RWPE2 (cell line): Measurements from ENCODE around the gene ACTG2.

Source experiments
- ATAC-seq: fragments of 200-7000 bp; cut with Tn5 transposase; 3 replicates; pipeline ENCODE4 v1.9.1; 2021; ENCODE audit warnings: low read depth
- DNase-seq: peaks from one replicate; pipeline ENCODE4 v3.0.0-alpha.2; 2020; ENCODE audit warnings: low spot score
- H3K27ac ChIP-seq: fragments of 450-650 bp; 2 replicates; pipeline ENCODE4 v1.5.1; 2017; ENCODE audit warnings: mild to moderate bottlenecking; ENCODE audit not compliant: poor library complexity, severe bottlenecking
- H3K27me3 ChIP-seq: fragments of 250-450 bp; sonication (Bioruptor Pico); 2 replicates; pipeline ENCODE4 v1.5.1; 2021; ENCODE audit warnings: mild to moderate bottlenecking, moderate library complexity; ENCODE audit not compliant: insufficient read depth, poor library complexity, severe bottlenecking
- H3K36me3 ChIP-seq: fragments of 250-450 bp; sonication (Bioruptor Pico); 2 replicates; pipeline ENCODE4 v1.5.1; 2020; ENCODE audit warnings: low read depth, mild to moderate bottlenecking, moderate library complexity
- H3K4me1 ChIP-seq: fragments of 250-450 bp; sonication (Bioruptor Pico); 2 replicates; pipeline ENCODE4 v1.5.1; 2021; ENCODE audit warnings: mild to moderate bottlenecking, moderate library complexity; ENCODE audit not compliant: insufficient read depth, poor library complexity, severe bottlenecking
- H3K4me3 ChIP-seq: fragments of 250-450 bp; sonication (Bioruptor Pico); 2 replicates; pipeline ENCODE4 v1.5.1; 2021; ENCODE audit warnings: mild to moderate bottlenecking, moderate library complexity; ENCODE audit not compliant: severe bottlenecking
- H3K9me3 ChIP-seq: fragments of 250-450 bp; sonication (Bioruptor Pico); 2 replicates; pipeline ENCODE4 v1.5.1; 2021; ENCODE audit warnings: mild to moderate bottlenecking, moderate library complexity; ENCODE audit not compliant: severe bottlenecking
- CTCF ChIP-seq: fragments of 450-650 bp; IDR thresholded peaks from one replicate; pipeline ENCODE4 v1.5.1; 2017; ENCODE audit warnings: mild to moderate bottlenecking, moderate library complexity; ENCODE audit not compliant: poor library complexity, severe bottlenecking

The ACTG2 gene

DNA sequence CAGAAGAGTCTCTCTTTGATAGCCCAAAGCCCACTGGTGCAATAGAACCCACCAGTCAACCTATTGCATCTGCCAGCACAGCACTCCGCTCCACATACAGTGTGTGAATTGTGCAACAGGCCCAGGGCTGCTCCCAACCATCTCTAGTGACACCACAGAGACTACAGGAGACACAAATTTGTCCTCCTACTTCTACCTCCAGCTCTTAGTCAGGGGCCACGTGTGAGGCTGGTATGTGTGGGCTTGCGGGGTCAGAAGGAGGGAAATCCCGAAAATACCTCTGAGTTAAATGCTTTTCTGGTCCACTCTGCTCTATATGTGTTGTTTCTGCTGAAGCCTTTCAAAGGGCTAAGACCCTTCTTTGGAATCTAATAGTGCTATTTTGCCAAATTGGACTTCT, 51.9 kb downstream of the ACTG2 start:
- Histone ChIP-seq H3K4me3 (no peak overlapping the region), H3K36me3 (peaks cover 78% of the 10 kb centered on the region), H3K4me1 (peaks cover 5% of the 10 kb centered on the region), H3K27me3 (no peaks in the 10 kb centered on the region), H3K9me3 (no peaks in the 10 kb centered on the region), H3K27ac (no peak overlapping the region)
- ATAC-seq (no peak), DNase-seq (no peak)
- no peak for TF ChIP-seq CTCF

- Histone ChIP-seq H3K27me3 (no peaks in the 10 kb centered on the region), H3K27ac (no peak overlapping the region), H3K9me3 (no peaks in the 10 kb centered on the region), H3K4me1 (no peaks in the 10 kb centered on the region), H3K4me3 (no peak overlapping the region), H3K36me3 (peaks cover 87% of the 10 kb centered on the region)
- DNase-seq (no peak), ATAC-seq (no peak)
- TF ChIP-seq CTCF, result no peak
Observed at GRCh38 chr2:73946215-73946614, 53.4 kb downstream of the ACTG2 start.

DNA sequence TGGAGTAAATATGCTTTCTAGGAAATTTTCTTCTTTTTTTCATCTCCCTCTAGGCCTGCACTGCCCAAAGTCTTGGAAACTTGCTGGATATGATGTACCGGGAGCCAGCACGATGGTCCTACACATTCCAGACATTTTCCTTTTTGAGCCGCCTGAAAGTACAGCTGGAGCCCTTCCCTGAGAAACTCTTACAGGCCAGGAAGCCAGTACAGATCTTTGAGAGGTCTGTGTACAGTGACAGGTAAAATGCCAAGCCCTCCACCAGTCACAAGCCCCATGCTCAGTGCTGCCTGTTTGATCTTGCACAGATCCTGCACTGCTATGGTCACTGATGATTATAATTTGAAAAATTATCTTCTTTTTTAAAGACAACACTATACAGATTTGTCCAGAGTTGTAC, 53.9 kb downstream of the ACTG2 start:
- ATAC-seq (no peak), DNase-seq (no peak)
- no peak for TF ChIP-seq CTCF
- Histone ChIP-seq H3K4me1 (no peaks in the 10 kb centered on the region), H3K9me3 (no peaks in the 10 kb centered on the region), H3K36me3 (peaks cover 87% of the 10 kb centered on the region), H3K27me3 (no peaks in the 10 kb centered on the region), H3K27ac (no peak overlapping the region), H3K4me3 (no peak overlapping the region)

- H3K4me1 ChIP-seq, result no peaks in the 10 kb centered on the region
- peaks cover 89% of the 10 kb centered on the region for H3K36me3 ChIP-seq
- DNase-seq, result no peak
- no peaks in the 10 kb centered on the region for H3K9me3 ChIP-seq
- no peaks in the 10 kb centered on the region for H3K27me3 ChIP-seq
- no peak overlapping the region for H3K27ac ChIP-seq
- no peak for TF ChIP-seq CTCF
- no peak for ATAC-seq
- no peak overlapping the region for H3K4me3 ChIP-seq
Observed at GRCh38 chr2:73947412-73948018, 54.7 kb downstream of the ACTG2 start.

DNA sequence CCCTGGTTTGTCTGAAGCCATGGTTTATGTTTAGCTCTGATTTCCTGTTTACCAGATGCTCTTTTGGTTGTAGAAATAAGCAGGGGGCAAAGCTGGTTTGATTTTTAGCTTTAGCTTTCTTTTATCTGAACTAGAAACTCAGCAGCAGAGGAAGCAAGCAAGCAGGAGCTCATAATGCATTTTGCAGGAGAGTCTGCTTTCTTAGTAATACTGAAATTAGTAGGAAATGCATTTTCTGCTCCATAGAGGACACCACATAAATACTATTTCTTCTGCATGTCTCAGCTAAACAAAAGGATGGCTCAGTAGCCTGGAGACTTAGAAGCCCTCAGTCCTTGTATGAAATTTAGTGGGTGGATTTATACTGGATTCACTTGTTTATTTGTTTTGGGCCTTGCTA, 57.0 kb downstream of the ACTG2 start:
- no peaks in the 10 kb centered on the region for H3K4me1 ChIP-seq
- no peak for ATAC-seq
- peaks cover 93% of the 10 kb centered on the region for H3K36me3 ChIP-seq
- no peak for DNase-seq
- H3K9me3 ChIP-seq, result no peaks in the 10 kb centered on the region
- TF ChIP-seq CTCF, result no peak
- no peak overlapping the region for H3K27ac ChIP-seq
- no peaks in the 10 kb centered on the region for H3K27me3 ChIP-seq
- H3K4me3 ChIP-seq, result no peak overlapping the region
